NB4 (cell line): ENCODE measurements around the gene LINGO3.

Experiments used
- DNase-seq: peaks from one replicate; pipeline ENCODE4 v3.0.0; 2010; ENCODE audit warnings: low read depth
- H3K4me3 ChIP-seq: one replicate; pipeline ENCODE4 v1.5.1; 2011; ENCODE audit warnings: mild to moderate bottlenecking, low read depth, low read length, moderate library complexity
- MAX ChIP-seq: IDR thresholded peaks from 2 replicates; pipeline ENCODE4 v1.6.1; 2011; ENCODE audit warnings: low read depth, low read length
- MYC ChIP-seq: IDR thresholded peaks from 2 replicates; pipeline ENCODE4 v1.6.1; 2011; ENCODE audit warnings: low read depth, low read length
- POLR2A ChIP-seq: IDR thresholded peaks from 2 replicates; pipeline ENCODE4 v1.6.1; 2011; ENCODE audit warnings: mild to moderate bottlenecking; ENCODE audit not compliant: insufficient read length; ENCODE audit errors: extremely low read depth
- TF ChIP-seq, protein P1 (sequence below): IDR thresholded peaks from one replicate; pipeline ENCODE4 v1.5.1; 2012; ENCODE audit warnings: low read depth, low read length

Gene LINGO3

DNA sequence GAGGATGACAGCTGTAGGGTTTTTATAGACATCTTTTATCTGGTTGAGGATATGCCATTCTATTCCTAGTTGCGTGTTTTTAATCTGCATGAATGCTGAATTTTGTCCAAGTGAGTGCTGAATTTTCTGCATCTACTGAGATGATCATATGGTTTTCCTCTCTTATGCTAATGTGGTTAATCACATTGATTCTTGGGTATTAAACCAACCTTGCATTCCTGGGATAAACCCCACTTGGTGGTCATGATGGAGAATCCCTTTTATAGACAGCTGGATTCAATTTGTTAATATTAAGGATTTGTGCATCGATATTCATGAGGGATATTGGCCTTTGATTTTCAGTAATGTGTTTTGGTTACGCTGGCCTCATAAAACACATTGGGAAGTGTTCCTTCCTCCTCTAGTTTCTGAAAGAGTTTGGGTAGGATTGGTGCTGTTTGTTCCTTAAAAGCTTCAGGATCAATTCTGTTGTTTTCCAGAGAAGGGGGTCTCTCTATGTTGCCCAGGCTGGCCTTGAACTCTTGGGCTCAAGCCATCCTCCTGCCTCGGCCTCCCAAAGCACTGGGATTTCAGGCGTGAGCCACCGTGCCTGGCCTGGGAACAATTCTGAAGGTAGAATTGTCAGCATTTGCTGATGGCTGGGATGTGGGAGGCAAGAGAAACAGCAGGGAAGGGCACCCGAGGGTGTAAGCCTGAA lies 7.3 kb upstream of the LINGO3 start:
- DNase-seq: no peak
- H3K4me3 ChIP-seq: no peak overlapping the region

GRCh38 chr19:2312820-2313501 lies 5.0 kb upstream of the LINGO3 start:
- no peak for DNase-seq
- H3K4me3 ChIP-seq: no peak overlapping the region
- TF ChIP-seq, protein P1, sequence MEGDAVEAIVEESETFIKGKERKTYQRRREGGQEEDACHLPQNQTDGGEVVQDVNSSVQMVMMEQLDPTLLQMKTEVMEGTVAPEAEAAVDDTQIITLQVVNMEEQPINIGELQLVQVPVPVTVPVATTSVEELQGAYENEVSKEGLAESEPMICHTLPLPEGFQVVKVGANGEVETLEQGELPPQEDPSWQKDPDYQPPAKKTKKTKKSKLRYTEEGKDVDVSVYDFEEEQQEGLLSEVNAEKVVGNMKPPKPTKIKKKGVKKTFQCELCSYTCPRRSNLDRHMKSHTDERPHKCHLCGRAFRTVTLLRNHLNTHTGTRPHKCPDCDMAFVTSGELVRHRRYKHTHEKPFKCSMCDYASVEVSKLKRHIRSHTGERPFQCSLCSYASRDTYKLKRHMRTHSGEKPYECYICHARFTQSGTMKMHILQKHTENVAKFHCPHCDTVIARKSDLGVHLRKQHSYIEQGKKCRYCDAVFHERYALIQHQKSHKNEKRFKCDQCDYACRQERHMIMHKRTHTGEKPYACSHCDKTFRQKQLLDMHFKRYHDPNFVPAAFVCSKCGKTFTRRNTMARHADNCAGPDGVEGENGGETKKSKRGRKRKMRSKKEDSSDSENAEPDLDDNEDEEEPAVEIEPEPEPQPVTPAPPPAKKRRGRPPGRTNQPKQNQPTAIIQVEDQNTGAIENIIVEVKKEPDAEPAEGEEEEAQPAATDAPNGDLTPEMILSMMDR: no peak
- no peak for TF ChIP-seq POLR2A
- no peak for TF ChIP-seq MAX
- TF ChIP-seq MYC: no peak

More for the DNA sequence above, 7.3 kb upstream of the LINGO3 start:
- TF ChIP-seq POLR2A (no peak), MAX (no peak), MYC (no peak)
- TF ChIP-seq, protein P1: no peak

DNA sequence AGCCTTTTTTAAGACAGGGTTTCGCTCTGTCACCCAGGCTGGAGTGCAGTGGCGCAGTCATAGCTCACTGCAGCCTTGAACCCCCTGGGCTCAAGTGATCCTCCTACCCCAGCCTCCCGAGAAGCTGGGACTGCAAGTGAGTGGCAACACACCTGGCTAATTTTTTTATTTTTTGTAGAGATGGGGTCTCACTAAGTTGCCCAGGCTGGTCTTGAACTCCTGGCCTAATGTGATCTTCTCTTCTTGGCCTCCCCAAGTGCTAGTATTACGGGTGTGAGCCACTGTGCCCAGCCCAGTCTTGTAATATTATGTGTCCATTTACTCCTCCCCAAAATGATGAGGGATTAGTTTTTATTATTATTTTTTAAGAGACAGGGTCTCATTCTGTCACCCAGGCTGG lies 3.1 kb upstream of the LINGO3 start:
- DNase-seq: no peak
- TF ChIP-seq, protein P1: no peak
- TF ChIP-seq MAX: no peak
- no peak for TF ChIP-seq MYC
- TF ChIP-seq POLR2A: no peak
- H3K4me3 ChIP-seq: no peak overlapping the region

DNA sequence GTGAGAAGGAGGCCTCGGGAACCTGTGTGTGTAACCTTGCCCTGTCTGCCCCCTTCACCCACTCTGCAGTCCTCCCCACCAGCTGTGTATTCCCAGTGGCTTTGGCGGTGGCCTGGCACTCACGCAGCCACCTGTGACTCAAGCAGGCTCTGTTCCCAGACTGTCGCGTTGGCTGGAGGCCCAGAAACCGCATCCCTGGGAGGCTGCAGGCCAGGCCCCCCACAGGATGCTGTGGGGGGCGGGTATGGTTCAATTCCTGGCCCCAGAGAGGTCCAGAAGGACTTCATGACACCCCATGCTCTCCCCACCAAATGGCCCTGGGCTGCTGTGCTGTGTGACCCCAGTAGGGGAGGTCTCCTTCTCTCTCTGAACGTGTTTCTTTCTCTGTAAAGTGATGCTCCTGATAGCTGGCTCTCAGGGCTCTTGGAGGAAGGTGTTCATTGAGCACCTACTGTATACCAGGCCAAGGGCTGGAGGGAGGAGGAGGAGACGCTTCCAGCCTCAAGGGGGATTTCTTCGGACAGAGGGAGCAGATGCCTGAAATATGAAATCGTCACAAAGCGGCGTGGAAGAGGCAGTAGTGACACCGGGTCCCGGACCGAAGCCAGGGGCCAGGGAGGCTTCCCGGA lies 1.9 kb upstream of the LINGO3 start:
- TF ChIP-seq MAX: no peak
- TF ChIP-seq, protein P1: no peak
- no peak for TF ChIP-seq POLR2A
- no peak for TF ChIP-seq MYC
- H3K4me3 ChIP-seq: no peak overlapping the region
- peak; percentile 53 for DNase-seq

DNA sequence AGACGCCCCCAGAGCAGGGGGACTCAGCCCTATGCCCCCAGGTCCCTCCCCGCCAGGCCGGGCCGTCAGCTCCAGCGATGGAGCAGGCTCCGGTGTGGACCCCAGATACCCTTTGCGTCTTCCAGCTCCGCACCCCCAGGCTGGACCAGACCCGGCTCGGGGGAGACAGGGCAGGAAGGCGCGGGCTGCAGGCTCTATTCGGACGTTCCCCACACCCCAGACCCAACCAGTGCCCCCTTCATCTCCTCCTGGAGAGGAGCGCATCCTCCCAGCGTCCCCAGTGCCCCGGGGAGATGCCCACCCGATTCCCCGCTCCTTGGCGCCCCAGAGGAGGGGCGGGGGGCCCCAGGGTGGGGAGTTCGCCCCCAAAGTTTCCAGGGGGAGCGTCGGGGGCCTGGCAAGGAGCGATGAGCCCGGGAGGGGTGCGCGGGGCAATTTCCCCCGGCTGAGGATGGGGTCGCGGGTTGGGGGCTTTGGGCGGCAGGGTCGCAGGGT lies 389 bp downstream of the LINGO3 start:
- no peak overlapping the region for H3K4me3 ChIP-seq
- DNase-seq: no peak
- TF ChIP-seq MAX (no peak), MYC (no peak), POLR2A (no peak)
- TF ChIP-seq, protein P1: no peak
